Fibroblast of mammary gland (primary cell): ENCODE measurements around the gene C11orf97.
A peak's percentile ranks its signal among the peaks of the same experiment; 100 is the strongest.

ENCODE experiments used
- DNase-seq: peaks from one replicate; pipeline ENCODE4 v3.0.0-alpha.2; 2010; ENCODE audit warnings: low read depth
- H3K4me3 ChIP-seq: 2 replicates; pipeline ENCODE4 v1.5.1; 2011; ENCODE audit warnings: low read depth, mild to moderate bottlenecking, low read length, moderate library complexity; ENCODE audit not compliant: control insufficient read depth
- CTCF ChIP-seq: conservative IDR thresholded peaks from 2 replicates; pipeline ENCODE4 v1.5.1; 2011; ENCODE audit warnings: low read depth, low read length, inconsistent platforms; ENCODE audit not compliant: control insufficient read depth, insufficient read depth

Gene C11orf97

GRCh38 chr11:94536386-94536785 is 24.1 kb downstream of the C11orf97 start:
- H3K4me3 ChIP-seq = no peak overlapping the region
- no peak for DNase-seq
- TF ChIP-seq CTCF = no peak

DNA sequence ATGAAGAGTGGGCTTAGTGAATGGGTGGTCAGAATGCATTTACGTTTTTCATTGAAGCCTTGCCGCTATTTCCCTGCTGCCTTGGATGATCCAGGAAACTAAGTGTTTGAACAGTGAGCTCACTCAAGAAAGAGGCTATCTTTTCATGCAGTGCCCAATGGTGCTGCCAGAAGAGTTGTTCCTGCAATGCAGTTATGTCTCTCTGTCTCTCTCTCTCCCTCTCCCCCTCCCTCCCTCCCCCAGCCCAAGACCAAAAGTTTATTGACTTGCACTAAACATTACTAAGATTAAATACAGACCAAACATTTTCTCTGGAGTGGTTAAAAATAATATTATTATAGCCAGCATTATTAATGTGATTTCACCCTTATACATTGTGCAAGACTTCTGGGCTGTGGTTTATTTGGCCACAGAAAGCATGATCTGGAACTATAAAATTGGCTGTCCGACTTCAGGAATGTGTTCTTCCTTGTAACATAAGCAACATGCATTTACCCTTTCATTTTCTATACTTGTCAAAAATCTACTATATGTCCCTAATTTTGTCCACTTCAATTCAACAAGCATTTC is 24.9 kb downstream of the C11orf97 start:
- no peak for TF ChIP-seq CTCF
- DNase-seq = peak; percentile 76
- no peak overlapping the region for H3K4me3 ChIP-seq

DNA sequence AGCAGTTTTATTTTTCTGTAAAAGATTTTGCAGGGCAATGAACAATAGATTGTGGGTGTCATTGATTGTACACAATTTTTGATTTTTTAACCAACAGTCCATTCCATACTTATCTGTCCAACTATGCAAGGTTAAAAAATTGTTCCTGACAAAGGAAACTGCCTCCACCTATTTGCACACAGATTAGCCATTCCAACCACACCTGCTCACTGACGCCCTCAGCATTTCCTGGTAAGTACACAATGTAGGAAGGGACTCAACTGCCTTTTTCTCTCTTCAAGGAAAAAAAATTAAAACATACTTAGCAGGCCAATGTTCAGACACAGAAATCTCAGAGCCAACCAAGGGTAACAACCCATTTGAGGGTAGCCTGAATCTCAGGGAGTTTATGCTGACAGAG is 27.2 kb downstream of the C11orf97 start:
- TF ChIP-seq CTCF = no peak
- H3K4me3 ChIP-seq = no peak overlapping the region
- DNase-seq = no peak

GRCh38 chr11:94543695-94544645 is 31.7 kb downstream of the C11orf97 start, which contains the start of gene FUT4:
FUT4 (plus strand) TSS chr11:94543921; CDS start chr11:94544134, 213 bp downstream.
- H3K4me3 ChIP-seq = peak within 1 kb of the TSS; percentile 57
- peak; percentile 75 for DNase-seq
- TF ChIP-seq CTCF = no peak

DNA sequence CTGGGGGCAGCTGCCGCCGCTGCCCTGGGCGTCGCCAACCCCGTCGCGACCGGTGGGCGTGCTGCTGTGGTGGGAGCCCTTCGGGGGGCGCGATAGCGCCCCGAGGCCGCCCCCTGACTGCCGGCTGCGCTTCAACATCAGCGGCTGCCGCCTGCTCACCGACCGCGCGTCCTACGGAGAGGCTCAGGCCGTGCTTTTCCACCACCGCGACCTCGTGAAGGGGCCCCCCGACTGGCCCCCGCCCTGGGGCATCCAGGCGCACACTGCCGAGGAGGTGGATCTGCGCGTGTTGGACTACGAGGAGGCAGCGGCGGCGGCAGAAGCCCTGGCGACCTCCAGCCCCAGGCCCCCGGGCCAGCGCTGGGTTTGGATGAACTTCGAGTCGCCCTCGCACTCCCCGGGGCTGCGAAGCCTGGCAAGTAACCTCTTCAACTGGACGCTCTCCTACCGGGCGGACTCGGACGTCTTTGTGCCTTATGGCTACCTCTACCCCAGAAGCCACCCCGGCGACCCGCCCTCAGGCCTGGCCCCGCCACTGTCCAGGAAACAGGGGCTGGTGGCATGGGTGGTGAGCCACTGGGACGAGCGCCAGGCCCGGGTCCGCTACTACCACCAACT is 32.5 kb downstream of the C11orf97 start:
- no peak for DNase-seq
- peak overlapping the region; percentile 57 for H3K4me3 ChIP-seq
- no peak for TF ChIP-seq CTCF

DNA sequence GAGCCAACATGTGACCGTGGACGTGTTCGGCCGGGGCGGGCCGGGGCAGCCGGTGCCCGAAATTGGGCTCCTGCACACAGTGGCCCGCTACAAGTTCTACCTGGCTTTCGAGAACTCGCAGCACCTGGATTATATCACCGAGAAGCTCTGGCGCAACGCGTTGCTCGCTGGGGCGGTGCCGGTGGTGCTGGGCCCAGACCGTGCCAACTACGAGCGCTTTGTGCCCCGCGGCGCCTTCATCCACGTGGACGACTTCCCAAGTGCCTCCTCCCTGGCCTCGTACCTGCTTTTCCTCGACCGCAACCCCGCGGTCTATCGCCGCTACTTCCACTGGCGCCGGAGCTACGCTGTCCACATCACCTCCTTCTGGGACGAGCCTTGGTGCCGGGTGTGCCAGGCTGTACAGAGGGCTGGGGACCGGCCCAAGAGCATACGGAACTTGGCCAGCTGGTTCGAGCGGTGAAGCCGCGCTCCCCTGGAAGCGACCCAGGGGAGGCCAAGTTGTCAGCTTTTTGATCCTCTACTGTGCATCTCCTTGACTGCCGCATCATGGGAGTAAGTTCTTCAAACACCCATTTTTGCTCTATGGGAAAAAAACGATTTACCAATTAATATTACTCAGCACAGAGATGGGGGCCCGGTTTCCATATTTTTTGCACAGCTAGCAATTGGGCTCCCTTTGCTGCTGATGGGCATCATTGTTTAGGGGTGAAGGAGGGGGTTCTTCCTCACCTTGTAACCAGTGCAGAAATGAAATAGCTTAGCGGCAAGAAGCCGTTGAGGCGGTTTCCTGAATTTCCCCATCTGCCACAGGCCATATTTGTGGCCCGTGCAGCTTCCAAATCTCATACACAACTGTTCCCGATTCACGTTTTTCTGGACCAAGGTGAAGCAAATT is 33.3 kb downstream of the C11orf97 start:
- H3K4me3 ChIP-seq = peak overlapping the region; percentile 57
- DNase-seq = no peak
- TF ChIP-seq CTCF = no peak
